HG03103 (cell line): ENCODE data around the gene CALR.
"Not testable (repeated sequence)": the region's sequence is repeated elsewhere in the genome, so short reads cannot be mapped to it uniquely, and the experiment has no call there.

ENCODE experiments used
- ATAC-seq: cut with Tn5 transposase; IDR thresholded peaks from one replicate; pipeline ENCODE4 v1.9.1; 2021; ENCODE audit warnings: low read depth; ENCODE audit not compliant: unreplicated experiment

Gene CALR

DNA sequence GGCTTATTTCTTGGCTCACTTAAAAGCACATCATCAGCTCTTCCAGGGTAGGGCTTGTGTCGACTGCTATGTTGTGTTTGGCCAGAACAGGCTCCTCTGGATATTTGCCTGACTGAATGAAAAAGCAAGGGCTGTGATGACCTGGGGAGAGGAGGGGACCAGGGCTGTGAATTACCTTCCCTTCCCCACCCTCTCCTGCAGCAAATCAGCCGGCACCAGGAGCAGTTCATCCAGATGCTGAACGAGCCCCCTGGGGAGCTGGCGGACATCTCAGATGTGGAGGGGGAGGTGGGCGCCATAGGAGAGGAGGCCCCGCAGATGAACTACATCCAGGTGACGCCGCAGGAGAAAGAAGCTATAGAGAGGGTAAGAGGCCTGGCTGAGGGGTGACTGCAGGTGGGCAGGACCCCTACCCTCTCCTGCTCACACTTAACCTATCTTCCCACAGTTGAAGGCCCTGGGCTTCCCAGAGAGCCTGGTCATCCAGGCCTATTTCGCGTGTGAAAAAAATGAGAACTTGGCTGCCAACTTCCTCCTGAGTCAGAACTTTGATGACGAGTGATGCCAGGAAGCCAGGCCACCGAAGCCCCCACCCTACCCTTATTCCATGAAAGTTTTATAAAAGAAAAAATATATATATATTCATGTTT lies 14.2 kb downstream of the CALR start:
- ATAC-seq: no peak

DNA sequence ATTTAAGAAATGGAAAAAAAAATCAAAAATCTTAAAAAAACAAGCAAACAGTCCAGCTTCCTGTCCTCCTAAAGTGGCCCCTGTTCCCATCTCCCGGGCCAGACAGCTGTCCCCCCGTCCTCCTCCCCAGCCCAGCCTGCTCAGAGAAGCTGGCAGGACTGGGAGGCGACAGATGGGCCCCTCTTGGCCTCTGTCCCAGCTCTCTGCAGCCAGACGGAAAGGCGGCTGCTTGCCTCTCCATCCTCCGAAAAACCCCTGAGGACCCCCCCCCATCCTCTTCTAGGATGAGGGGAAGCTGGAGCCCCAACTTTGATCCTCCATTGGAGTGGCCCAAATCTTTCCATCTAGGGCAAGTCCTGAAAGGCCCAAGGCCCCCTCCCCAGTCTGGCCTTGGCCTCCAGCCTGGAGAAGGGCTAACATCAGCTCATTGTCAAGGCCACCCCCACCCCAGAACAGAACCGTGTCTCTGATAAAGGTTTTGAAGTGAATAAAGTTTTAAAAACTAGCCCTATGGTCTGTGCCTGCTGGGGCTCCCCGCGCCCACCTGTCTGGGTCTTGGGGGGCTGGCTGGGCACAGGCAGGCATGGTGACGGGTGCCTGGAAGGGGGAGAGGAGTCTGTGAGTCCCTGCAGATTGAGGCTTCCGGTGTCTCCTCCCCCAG lies 14.9 kb downstream of the CALR start:
- no peak for ATAC-seq

DNA sequence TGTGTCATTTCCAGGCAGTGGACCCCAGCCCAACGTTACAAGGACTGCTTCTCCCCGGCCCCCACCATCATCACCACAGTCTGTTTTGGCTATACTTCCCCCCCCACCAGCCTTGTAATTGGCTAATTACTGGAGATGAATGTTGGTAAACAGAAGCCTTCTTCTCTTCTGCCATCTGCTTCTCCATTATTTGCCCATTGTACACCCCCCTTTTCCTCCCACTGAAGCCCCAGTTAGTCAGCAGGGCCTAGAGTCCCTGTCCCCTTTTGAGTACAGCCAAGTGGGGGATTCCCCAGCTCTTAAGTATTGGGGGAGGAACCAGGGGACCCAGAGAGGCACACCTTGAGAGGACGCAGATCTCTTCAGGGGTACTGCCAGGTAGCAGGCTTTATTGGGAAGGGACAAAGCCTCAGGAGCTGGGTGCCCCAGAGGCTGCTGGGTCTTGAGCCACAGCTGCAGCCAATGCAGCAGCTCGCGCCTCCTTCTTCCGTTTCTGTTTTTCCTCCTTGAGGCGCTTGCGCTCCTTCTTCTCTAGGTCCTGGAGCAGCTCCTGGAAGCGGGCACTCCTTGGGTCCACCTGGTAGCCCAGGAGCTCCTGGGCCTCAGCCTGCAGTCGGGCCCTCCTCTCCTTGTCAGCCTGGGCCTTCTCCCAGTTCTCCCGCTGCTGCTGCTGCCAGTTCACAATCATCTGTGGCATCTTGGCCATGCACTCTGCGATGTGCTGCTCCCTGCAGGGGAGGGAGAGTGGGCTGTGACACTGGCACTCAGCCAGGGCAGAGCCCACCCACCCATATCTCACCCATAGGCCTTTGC lies 15.6 kb downstream of the CALR start:
- ATAC-seq: no peak

DNA sequence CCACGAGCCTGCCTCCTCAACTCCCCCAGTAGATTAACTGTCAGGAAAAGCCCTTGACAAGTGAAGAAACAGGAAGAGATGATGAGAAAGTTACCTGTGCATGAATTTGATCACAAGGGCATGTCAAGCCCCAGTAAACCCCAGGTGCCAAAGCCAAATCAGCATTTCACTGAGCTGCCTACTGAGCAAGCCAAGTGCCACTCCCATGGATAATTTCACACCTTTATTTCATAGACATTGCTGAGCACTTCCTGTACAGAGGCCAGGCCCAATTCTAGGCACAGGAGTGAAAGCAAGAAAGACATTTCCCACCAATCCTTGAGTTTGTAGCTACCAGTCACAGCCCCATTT lies 16.2 kb downstream of the CALR start:
- ATAC-seq: no peak

- not testable (repeated sequence) for ATAC-seq
Measured at GRCh38 chr19:12955575-12955974, 17.2 kb downstream of the CALR start.

GRCh38 chr19:12955996-12956395 lies 17.6 kb downstream of the CALR start:
- no peak for ATAC-seq

- no peak for ATAC-seq
Measured at GRCh38 chr19:12956446-12957388, 18.3 kb downstream of the CALR start, which contains the start of gene GADD45GIP1. GADD45GIP1 (minus strand) TSS chr19:12957223; CDS start chr19:12957212, 11 bp downstream.

DNA sequence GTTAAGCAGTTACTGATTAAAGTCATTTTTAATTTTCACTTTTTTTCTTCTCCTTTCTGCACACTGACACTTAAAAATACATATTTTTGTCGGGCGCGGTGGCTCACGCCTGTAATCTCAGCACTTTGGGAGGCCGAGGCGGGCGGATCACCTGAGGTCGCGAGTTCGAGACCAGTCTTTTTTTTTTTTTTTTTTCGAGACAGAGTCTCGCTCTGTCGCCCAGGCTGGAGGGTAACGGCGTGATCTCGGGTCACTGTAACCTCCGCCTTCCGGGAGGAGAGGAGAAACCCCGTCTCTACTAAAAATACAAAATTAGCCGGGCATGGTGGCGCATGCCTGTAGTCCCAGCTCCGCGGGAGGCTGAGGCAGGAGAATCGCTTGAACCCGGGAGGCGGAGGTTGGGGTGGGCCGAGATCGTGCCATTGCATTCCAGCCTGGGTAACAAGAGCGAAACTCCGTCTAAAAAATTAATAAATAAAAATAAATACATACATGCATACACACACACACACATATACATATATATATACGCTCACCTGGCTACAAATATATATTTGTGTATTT lies 19.1 kb downstream of the CALR start:
- not testable (repeated sequence) for ATAC-seq

DNA sequence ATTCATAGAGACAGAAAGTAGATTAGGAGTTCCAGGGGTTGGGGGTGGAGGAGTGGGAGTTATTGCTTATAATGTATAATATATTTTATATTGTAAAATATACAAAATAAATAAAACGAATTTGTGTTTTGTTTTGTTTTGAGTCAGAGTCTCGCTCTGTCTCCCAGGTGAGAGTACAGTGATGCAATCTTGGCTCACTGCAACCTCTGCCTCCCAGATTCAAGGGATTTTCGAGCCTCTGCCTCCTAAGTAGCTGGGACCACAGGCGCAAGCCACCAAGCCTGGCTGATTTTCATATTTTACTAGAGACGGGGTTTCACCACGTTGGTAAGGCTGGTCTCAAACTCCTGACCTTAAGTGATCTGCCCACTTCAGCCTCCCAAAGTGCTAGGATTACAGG lies 21.1 kb downstream of the CALR start:
- no peak for ATAC-seq

DNA sequence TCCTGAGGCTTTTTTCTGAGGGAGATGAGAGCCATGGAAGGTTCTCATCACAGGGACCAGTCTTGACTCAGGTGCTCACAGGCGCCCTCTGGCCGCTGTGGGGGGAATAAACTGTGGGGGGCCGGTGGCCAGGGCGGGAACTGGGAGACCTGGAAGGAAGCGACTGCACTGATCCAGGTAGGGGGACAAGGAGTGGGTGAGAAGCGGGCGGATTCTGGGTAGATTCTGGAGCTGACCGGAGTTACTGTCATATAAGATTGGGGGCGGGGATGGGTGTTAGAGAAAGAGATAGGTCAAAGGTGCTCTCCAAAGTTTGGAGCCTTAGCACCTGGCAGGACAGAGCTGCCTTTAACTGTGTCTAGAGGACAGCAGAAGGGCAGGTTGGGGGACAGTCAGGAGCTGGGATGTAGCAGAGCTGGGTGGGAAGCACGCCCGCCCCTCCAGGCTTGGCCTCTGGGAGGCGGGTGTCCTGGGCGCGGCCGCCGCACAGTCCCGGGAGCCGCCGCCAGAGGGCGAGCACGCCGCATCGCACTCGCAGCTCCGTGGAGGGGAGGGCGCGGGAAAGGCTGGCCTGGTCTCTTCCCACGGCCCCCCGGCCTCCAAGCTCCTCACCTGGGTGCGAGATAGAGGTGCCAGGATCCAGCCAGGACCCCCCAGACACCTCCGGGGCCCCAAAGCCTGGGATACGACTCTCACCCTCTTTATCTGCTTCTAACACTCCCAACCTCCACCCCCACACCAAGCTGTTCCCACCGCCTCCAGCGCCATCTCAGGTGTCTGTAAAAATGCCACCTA lies 26.8 kb downstream of the CALR start:
- no peak for ATAC-seq

- no peak for ATAC-seq
Measured at GRCh38 chr19:12965812-12966135, 27.4 kb downstream of the CALR start.

DNA sequence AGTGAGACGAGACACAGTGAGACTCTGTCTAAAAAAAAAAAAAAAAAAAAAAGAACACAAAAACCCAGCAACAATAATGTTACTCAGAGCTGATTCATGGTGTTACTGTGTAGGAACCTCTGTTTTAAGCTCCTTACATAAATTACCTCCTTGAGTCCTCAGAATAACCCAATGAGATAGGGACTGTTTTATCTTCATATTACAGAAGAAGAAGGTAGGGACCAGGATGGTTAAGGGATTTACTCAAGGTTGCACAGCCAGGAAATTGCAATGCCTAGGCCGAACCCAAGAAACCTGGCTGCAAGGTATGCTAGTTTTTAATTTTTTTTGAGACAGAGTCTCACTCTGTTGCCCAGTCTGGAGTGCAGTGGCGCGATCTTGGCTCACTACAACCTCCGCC lies 29.5 kb downstream of the CALR start:
- no peak for ATAC-seq

DNA sequence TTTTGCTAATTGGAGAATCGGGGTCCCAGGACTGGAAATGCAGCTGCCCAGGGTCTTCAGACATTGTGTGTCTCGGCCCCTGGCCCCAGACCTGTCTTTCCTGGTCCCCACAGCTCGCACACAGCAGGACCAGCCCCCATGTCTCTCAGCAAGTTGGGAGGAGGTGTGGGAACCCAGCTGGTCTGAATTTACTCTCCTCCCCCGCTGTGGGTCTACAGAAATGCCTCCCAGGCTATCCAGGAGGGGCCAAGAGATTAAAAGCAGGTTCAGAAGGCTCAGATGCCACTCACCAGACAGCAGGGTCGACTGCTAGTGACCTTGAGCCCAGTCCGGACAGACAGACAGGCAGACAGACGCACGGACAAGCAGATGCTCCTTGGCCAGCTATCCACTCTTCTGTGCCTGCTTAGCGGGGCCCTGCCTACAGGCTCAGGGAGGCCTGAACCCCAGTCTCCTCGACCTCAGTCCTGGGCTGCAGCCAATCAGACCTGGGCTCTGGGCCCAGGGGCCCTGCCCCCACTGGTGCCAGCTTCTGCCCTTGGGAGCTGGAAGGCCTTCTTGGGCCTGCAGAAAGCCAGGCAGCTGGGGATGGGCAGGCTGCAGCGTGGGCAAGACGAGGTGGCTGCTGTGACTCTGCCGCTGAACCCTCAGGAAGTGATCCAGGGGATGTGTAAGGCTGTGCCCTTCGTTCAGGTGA lies 31.0 kb downstream of the CALR start, which contains the start of gene DAND5:
Gene DAND5 (plus strand): TSS at position 285 of the 697 bp plus-strand sequence. CDS start 85 bp downstream, at position 370.
- ATAC-seq: no peak

DNA sequence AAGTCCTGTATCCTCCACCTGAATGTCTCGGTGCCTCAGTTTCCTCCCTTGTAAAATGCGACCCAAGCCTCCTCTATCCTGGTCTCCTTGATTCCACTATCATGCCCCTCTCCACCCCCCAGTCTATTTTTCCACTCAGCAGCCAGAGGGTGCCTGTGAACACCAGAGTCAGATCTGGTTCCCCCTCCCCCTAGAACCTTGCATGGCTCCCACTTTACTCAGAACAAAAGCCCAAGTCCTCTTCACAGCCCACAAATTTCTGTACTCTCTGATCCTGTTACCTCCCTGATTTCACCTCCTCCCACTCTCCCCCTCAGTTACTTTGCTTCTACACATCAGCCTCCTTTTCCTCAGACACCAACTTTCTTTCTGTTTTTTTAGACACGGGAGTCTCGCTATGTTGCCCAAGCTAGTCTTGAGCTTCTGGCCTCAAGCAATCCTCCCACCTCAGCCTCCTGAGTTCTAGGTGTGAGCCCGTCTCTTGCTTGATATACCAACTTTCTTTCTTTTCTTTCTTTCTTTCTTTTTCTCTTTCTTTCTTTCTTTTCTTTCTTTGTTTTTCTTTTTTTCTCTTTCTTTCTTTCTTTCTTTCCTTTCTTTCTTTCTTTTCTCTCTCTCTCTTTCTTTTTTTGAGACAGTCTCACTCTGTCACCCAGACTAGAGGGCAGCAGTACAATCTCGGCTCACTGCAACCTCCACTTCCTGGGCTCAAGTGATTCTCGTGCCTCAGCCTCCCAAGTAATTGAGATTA lies 31.8 kb downstream of the CALR start:
- ATAC-seq: no peak

GRCh38 chr19:12973236-12973635 lies 34.8 kb downstream of the CALR start:
- ATAC-seq: no peak

DNA sequence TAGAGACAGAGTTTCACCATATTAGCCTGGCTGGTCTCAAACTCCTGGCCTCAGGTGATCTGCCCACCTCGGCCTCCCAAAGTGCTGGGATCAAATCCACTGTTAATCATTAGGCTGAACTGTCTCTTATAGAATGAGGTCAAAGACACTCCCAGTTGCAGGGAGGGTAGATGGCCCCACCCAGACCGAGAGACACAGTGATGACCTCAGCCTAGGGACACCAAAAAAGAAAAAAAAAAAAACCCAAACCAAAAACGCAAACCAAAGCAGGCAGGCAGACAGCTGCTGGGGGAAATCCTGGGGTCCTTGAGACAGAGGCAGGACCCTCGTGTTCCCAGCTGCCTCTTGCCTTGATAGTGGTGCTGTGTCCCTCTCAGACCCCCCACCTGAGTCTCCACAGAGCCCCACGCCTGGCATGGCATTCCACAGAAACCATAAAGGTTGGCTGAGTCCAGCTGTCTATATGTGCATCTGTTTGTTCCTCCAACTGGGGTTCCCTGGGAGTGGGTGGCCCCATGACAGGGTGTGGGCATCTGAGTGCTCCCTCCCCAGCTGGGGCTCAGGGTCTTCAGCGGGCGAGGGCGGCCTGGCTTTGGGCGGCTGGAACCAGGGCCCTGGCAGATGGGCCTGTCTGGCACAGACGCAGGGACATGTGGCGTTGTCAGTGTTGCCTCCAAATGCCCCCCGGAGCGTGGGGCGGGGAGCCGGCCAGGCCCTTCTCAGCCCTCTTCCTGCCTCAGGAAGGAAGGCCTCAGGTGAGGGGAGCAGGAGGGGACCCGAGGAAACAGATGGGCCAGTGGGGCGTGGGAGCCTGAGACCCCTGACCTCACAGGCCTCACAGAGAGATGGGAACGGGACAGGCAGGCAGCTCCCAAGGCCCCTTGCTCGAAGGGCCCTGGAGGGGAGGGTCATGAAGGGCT lies 36.2 kb downstream of the CALR start:
- ATAC-seq: no peak

DNA sequence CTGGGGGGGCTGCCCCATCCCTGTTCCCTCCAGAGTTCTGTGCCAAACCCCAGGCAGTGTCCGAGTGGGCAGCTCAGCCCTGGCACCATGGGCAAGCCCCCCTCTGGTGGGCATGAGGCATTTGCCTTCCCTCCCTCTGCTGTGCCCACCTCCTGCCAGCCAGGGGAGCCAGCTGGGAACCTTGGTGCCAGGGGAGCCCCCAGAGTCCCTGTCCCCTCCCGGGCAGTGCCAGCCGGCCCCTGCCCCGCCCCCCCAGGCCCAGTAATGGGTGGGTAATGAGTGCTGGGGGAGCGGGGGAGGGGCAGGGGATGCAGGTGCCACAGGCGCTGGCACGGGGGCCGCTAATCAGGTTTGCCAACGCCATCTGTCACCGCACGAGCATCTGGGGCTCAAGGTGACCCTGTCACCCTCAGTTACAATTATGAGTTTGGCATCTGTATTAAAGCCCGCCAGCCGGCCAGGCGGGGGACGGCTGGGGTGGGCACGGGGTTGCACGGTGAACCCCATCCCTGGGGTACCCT lies 36.9 kb downstream of the CALR start:
- no peak for ATAC-seq
